ENCODE data around the gene FAM241A.
"Not testable (repeated sequence)": the region's sequence is repeated elsewhere in the genome, so short reads cannot be mapped to it uniquely, and the experiment has no call there.

FAM241A gene

DNA sequence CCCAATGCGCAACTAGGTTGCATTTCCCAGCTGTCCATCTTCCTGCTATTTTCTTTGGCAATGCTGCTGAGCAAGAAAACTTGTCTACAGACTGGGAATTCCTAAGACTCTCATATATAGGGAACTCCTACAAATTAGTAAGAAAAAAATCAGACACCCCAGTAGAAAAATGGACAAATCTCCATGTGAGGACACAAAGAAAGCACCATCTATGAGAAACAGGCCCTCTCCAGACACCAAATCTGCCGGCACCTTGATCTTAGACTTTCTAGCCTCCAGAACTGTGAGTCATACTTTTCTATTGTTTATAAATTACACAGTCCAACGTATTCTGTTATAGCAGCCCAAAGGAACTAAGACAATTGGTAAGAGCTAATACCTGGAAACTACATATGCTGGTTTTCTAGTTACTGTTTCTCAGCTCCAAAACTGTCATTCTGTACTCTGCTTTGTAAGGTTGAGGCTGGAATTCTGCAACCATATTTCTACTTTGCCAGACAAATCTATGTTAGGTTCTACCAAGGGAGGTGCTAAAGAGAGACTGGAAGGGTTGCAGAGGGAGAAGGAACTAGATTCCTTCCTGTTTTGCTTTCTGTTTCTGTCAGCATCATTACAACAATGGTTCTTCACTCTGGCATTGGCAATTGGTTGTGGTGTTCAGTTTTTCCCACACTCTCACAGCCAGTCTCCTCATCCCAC lies 35.7 kb upstream of the FAM241A start:
- Histone ChIP-seq H3K27ac (no peak overlapping the region), H3K27me3 (no peaks in the 10 kb centered on the region), H3K9me3 (no peaks in the 10 kb centered on the region), H3K4me1 (ENCODE audit: control insufficient read depth in 1 of 2, insufficient read depth in 1 of 2, low read depth in 1 of 2, low read length in 1 of 2) (peaks cover 0 to 4% of the 10 kb centered on the region in 2 experiments), H3K36me3 (no peaks in the 10 kb centered on the region), H3K4me3 (ENCODE audit: low read depth in 1 of 2, low read length in 1 of 2) (no peak overlapping the region)
- TF ChIP-seq, protein P1, sequence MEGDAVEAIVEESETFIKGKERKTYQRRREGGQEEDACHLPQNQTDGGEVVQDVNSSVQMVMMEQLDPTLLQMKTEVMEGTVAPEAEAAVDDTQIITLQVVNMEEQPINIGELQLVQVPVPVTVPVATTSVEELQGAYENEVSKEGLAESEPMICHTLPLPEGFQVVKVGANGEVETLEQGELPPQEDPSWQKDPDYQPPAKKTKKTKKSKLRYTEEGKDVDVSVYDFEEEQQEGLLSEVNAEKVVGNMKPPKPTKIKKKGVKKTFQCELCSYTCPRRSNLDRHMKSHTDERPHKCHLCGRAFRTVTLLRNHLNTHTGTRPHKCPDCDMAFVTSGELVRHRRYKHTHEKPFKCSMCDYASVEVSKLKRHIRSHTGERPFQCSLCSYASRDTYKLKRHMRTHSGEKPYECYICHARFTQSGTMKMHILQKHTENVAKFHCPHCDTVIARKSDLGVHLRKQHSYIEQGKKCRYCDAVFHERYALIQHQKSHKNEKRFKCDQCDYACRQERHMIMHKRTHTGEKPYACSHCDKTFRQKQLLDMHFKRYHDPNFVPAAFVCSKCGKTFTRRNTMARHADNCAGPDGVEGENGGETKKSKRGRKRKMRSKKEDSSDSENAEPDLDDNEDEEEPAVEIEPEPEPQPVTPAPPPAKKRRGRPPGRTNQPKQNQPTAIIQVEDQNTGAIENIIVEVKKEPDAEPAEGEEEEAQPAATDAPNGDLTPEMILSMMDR (IDR thresholded peaks at IDR 0.05) = no peak

GRCh38 chr4:112110059-112110425 lies 35.2 kb upstream of the FAM241A start:
- H3K36me3 ChIP-seq = no peaks in the 10 kb centered on the region
- no peak overlapping the region for H3K4me3 ChIP-seq (ENCODE audit: low read depth in 1 of 2, low read length in 1 of 2)
- TF ChIP-seq, protein P1 (IDR thresholded peaks at IDR 0.05) = no peak
- peaks cover 0 to 4% of the 10 kb centered on the region in 2 experiments for H3K4me1 ChIP-seq (ENCODE audit: control insufficient read depth in 1 of 2, insufficient read depth in 1 of 2, low read depth in 1 of 2, low read length in 1 of 2)
- H3K27ac ChIP-seq = no peak overlapping the region
- H3K27me3 ChIP-seq = no peaks in the 10 kb centered on the region
- no peaks in the 10 kb centered on the region for H3K9me3 ChIP-seq

GRCh38 chr4:112111306-112111705 lies 33.9 kb upstream of the FAM241A start:
- no peaks in the 10 kb centered on the region for H3K9me3 ChIP-seq
- TF ChIP-seq, protein P1 (IDR thresholded peaks at IDR 0.05) = no peak
- peaks cover 0 to 4% of the 10 kb centered on the region in 2 experiments for H3K4me1 ChIP-seq (ENCODE audit: control insufficient read depth in 1 of 2, insufficient read depth in 1 of 2, low read depth in 1 of 2, low read length in 1 of 2)
- no peaks in the 10 kb centered on the region for H3K36me3 ChIP-seq
- no peak overlapping the region for H3K27ac ChIP-seq
- H3K27me3 ChIP-seq = no peaks in the 10 kb centered on the region
- no peak overlapping the region for H3K4me3 ChIP-seq (ENCODE audit: low read depth in 1 of 2, low read length in 1 of 2)

DNA sequence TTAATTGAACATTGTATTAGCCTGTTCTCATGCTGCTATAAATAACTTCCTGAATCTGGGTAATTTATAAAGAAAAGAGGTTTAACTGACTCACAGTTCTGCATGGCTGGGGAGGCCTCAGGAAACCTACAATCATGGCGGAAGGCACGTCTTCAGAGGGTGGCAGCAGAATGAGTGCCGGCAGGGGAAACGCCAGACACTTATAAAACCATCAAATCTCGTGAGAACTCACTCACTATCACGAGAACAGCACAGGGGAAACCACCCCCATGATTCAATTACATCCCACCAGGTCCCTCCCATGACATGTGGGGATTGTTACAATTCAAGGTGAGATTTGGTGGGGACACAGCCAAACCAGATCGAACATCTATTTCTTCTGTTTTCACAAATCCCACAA lies 33.2 kb upstream of the FAM241A start:
- H3K27ac ChIP-seq; H3K4me1 ChIP-seq (ENCODE audit: control insufficient read depth in 1 of 2, insufficient read depth in 1 of 2, low read depth in 1 of 2, low read length in 1 of 2); H3K27me3 ChIP-seq; H3K4me3 ChIP-seq (ENCODE audit: low read depth in 1 of 2, low read length in 1 of 2); H3K9me3 ChIP-seq; H3K36me3 ChIP-seq: not testable (repeated sequence)

DNA sequence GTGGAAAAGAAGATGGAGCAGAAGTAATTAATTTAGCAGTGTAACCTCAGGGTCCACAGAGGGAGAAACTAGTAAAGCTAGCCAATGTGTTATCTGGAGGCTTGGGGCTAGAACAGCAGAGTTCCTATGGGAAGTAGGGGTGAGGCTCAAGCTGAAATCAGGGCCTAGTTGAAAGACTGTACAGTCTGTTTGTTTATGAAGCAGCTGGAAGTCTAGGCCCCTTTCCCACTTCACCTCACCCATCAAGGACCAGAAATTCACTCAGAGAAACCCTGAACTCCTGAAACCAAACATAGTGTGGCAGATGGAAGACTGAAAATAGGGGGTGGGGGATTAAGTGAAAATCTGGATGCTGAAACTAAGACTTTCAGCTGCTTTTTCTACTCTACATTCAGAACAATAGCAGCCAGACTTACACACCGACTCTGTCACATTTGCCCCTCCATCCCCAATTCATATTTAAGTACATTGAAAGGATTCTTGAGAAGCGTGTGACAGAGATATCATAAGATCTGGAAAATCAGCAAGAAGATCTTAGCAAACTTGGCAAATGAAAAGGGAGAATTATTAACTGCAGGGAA lies 32.6 kb upstream of the FAM241A start:
- H3K4me1 ChIP-seq (ENCODE audit: control insufficient read depth in 1 of 2, insufficient read depth in 1 of 2, low read depth in 1 of 2, low read length in 1 of 2) = peaks cover 0 to 4% of the 10 kb centered on the region in 2 experiments
- H3K36me3 ChIP-seq = no peaks in the 10 kb centered on the region
- H3K27ac ChIP-seq = no peak overlapping the region
- TF ChIP-seq, protein P1 (IDR thresholded peaks at IDR 0.05) = no peak
- no peaks in the 10 kb centered on the region for H3K9me3 ChIP-seq
- no peak overlapping the region for H3K4me3 ChIP-seq (ENCODE audit: low read depth in 1 of 2, low read length in 1 of 2)
- no peaks in the 10 kb centered on the region for H3K27me3 ChIP-seq

DNA sequence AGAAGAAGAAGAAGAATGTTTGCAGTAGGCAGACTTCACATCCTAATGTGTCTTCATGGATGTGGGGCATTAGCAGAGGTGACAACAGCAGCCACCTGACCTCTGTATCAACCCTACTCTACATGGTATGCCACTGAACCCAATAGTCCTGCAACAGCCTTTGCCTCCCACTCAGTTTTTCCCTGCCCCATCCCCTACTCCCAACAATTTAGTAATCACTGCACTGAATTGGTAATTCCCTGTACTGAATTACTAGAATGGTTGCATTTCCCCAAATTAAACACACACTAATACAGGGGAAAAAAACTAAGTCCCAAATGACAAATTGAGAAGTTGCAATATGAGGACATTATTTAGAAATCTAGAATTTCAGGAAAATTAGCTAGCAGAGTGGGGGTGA lies 31.4 kb upstream of the FAM241A start:
- H3K36me3 ChIP-seq = no peaks in the 10 kb centered on the region
- TF ChIP-seq, protein P1 (IDR thresholded peaks at IDR 0.05) = no peak
- no peaks in the 10 kb centered on the region for H3K9me3 ChIP-seq
- no peak overlapping the region for H3K4me3 ChIP-seq (ENCODE audit: low read depth in 1 of 2, low read length in 1 of 2)
- H3K27ac ChIP-seq = no peak overlapping the region
- peaks cover 0 to 4% of the 10 kb centered on the region in 2 experiments for H3K4me1 ChIP-seq (ENCODE audit: control insufficient read depth in 1 of 2, insufficient read depth in 1 of 2, low read depth in 1 of 2, low read length in 1 of 2)
- no peaks in the 10 kb centered on the region for H3K27me3 ChIP-seq
